ENCODE results near the gene ZNF385B.

ZNF385B gene

DNA sequence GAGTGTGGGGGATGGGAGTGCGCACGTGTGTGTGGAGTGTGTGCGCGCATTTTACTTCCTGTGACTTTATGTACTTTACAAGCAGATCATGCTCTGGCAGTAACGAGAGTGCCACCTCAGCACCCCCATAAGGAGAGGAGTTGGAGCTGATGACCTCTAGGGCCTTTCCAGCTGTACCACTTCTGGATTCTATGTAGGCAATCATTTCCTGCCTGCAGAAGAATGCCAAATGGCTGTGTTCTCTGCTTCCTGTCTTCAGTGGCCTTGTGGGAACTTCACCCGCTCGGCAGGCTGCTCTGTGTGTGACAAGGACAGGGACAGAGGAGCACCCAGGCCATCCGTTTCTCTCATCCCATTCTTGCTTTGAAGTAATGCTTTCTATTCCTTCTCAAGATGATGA lies 22.8 kb upstream of the ZNF385B start:
- H3F3A ChIP-seq (ENCODE audit: insufficient read depth): no peaks in the 10 kb centered on the region
- H3K9me3 ChIP-seq (ENCODE audit: insufficient read depth, low read length): peaks cover 6% of the 10 kb centered on the region; the same call in 1 of the 2 replicates
- H3K27me3 ChIP-seq (ENCODE audit: low read length): no peaks in the 10 kb centered on the region
- H3K4me2 ChIP-seq (ENCODE audit: low read depth, low read length, poor library complexity, severe bottlenecking): no peak overlapping the region
- H3K9me2 ChIP-seq (replicated peaks; ENCODE audit: insufficient read depth, low read length): no peaks in the 10 kb centered on the region
- no peaks in the 10 kb centered on the region for H3K79me2 ChIP-seq (ENCODE audit: insufficient read depth, low read length)
- H2AFZ ChIP-seq (ENCODE audit: low read depth, low read length, severe bottlenecking): no peak overlapping the region
- H4K20me1 ChIP-seq (ENCODE audit: low read depth, low read length): no peaks in the 10 kb centered on the region
- TF ChIP-seq CTCF (IDR thresholded peaks at IDR 0.05; ENCODE audit: insufficient read depth, low read length, poor library complexity, severe bottlenecking) (no peak), EZH2phosphoT487 (conservative IDR thresholded peaks at IDR 0.05; ENCODE audit: low read length) (no peak)
- no peak overlapping the region for H3K27ac ChIP-seq (ENCODE audit: low read depth, low read length)
- H3K36me3 ChIP-seq (ENCODE audit: low read length): no peaks in the 10 kb centered on the region; the same call in 1 of the 2 replicates
- H3K9ac ChIP-seq (ENCODE audit: low read length): no peak overlapping the region
- H3K4me3 ChIP-seq (ENCODE audit: insufficient read depth, low read length, poor library complexity, severe bottlenecking): no peak overlapping the region

- H3K4me3 ChIP-seq (ENCODE audit: insufficient read depth, low read length, poor library complexity, severe bottlenecking): no peak overlapping the region
These were observed 21.7 kb upstream of the ZNF385B start for GRCh38 chr2:179882851-179883806.

DNA sequence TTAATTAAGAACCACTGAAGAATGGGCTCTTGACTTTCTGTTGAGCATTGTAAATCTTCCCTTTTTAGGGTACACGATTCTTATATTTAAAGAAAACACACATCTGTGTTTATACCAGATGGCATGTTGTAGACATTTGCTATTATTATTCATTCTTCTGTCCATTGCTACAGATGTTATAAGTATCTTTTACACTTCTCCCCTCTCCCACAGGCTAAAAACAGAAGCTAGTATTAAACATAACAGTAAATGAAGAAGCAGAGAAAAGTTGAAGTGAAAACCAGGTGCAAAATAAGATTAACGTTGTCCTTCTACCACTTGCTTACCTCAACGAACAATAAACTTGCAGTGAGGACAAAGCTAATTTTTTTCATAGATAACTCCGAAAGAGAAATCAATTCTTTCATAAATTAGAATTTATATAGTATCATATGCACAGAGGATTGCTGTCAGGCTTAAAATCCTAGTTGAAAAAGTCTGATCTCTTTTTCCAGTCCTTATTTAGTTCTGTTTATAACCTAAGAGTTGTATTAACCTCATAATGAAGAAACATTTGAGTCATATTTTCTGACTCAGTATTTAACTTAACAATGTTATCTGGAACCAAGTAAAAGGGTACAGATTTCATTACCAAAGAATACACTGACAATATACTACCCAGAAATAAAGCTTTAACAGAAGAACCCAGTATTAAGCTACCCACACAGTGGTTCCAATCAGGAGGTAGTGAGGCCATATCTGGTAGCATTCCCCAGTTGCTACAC lies 16.4 kb upstream of the ZNF385B start:
- Histone ChIP-seq H3K9me3 (ENCODE audit: insufficient read depth, low read length) (no peaks in the 10 kb centered on the region), H4K20me1 (ENCODE audit: low read depth, low read length) (no peaks in the 10 kb centered on the region), H3K27ac (ENCODE audit: low read depth, low read length) (peak overlapping the region; percentile 94), H3K9ac (ENCODE audit: low read length) (peak overlapping the region; percentile 38; the same call in 1 of the 2 replicates), H2AFZ (ENCODE audit: low read depth, low read length, severe bottlenecking) (no peak overlapping the region), H3K9me2 (replicated peaks; ENCODE audit: insufficient read depth, low read length) (no peaks in the 10 kb centered on the region), H3K4me2 (ENCODE audit: low read depth, low read length, poor library complexity, severe bottlenecking) (peak overlapping the region; percentile 91), H3K4me3 (ENCODE audit: insufficient read depth, low read length, poor library complexity, severe bottlenecking) (peak overlapping the region; percentile 17), H3K27me3 (ENCODE audit: low read length) (no peaks in the 10 kb centered on the region), H3F3A (ENCODE audit: insufficient read depth) (peaks cover 16% of the 10 kb centered on the region), H3K79me2 (ENCODE audit: insufficient read depth, low read length) (no peaks in the 10 kb centered on the region), H3K36me3 (ENCODE audit: low read length) (no peaks in the 10 kb centered on the region)
- TF ChIP-seq EZH2phosphoT487 (conservative IDR thresholded peaks at IDR 0.05; ENCODE audit: low read length) (no peak), CTCF (IDR thresholded peaks at IDR 0.05; ENCODE audit: insufficient read depth, low read length, poor library complexity, severe bottlenecking) (no peak)

More at GRCh38 chr2:179882851-179883806, 21.7 kb upstream of the ZNF385B start:
- Histone ChIP-seq H3K79me2 (ENCODE audit: insufficient read depth, low read length) (no peaks in the 10 kb centered on the region), H2AFZ (ENCODE audit: low read depth, low read length, severe bottlenecking) (no peak overlapping the region), H3F3A (ENCODE audit: insufficient read depth) (no peaks in the 10 kb centered on the region), H3K9me3 (ENCODE audit: insufficient read depth, low read length) (no peaks in the 10 kb centered on the region; the same call in 1 of the 2 replicates), H4K20me1 (ENCODE audit: low read depth, low read length) (no peaks in the 10 kb centered on the region), H3K27ac (ENCODE audit: low read depth, low read length) (no peak overlapping the region), H3K9me2 (replicated peaks; ENCODE audit: insufficient read depth, low read length) (no peaks in the 10 kb centered on the region), H3K4me2 (ENCODE audit: low read depth, low read length, poor library complexity, severe bottlenecking) (no peak overlapping the region), H3K36me3 (ENCODE audit: low read length) (no peaks in the 10 kb centered on the region; the same call in 1 of the 2 replicates), H3K27me3 (ENCODE audit: low read length) (no peaks in the 10 kb centered on the region), H3K9ac (ENCODE audit: low read length) (no peak overlapping the region)
- TF ChIP-seq CTCF (IDR thresholded peaks at IDR 0.05; ENCODE audit: insufficient read depth, low read length, poor library complexity, severe bottlenecking): no peak
- TF ChIP-seq EZH2phosphoT487 (conservative IDR thresholded peaks at IDR 0.05; ENCODE audit: low read length): no peak
